IPS-20b (cell line): ENCODE results near the gene RPAP3.

Source experiments
- H3K27ac ChIP-seq: one replicate; pipeline ENCODE4 v1.5.1; 2013; ENCODE audit warnings: low read length
- H3K27me3 ChIP-seq: 2 replicates; pipeline ENCODE4 v1.6.1; 2013; ENCODE audit warnings: mild to moderate bottlenecking, low read length, inconsistent platforms; ENCODE audit not compliant: insufficient read depth
- H3K36me3 ChIP-seq: 2 replicates; pipeline ENCODE4 v1.6.1; 2013; ENCODE audit warnings: low read depth, mild to moderate bottlenecking, inconsistent platforms, low read length, moderate library complexity; ENCODE audit not compliant: insufficient read depth
- H3K4me1 ChIP-seq: 2 replicates; pipeline ENCODE4 v1.6.1; 2013; ENCODE audit warnings: mild to moderate bottlenecking, control low read depth, inconsistent platforms, low read length, moderate library complexity; ENCODE audit not compliant: insufficient read depth
- H3K4me3 ChIP-seq: 2 replicates; pipeline ENCODE4 v1.5.1; 2013; ENCODE audit warnings: mild to moderate bottlenecking, low read length, inconsistent platforms
- H3K9ac ChIP-seq: 2 replicates; pipeline ENCODE4 v1.6.1; 2013; ENCODE audit warnings: low read depth, mild to moderate bottlenecking, inconsistent platforms, low read length, moderate library complexity
- H3K9me3 ChIP-seq: 2 replicates; pipeline ENCODE4 v1.6.1; 2013; ENCODE audit warnings: mild to moderate bottlenecking, low read depth, low read length, inconsistent platforms; ENCODE audit not compliant: insufficient read depth

Gene RPAP3

DNA sequence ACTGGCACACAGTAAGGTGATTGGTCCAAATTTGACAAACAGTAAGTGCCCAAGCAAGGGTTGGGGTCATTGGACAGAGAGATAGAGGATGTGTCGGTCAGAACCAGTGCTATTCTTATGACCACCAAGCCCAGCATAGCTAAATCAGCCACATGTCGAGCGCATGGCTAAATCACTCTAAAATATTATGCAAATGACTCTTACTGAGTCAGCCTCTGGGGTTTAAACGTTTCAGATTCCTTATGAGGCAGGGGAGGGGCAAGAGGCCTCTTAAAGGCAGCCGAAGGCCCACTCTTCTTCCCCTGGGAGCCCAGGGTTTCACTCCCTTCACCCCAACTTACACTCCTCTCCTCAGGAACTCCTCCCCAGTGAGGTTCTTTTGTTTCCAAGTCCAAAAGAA is 20.1 kb upstream of the RPAP3 start:
- no peak overlapping the region for H3K9ac ChIP-seq
- H3K4me1 ChIP-seq, result no peaks in the 10 kb centered on the region; the same call in 1 of the 2 replicates
- H3K9me3 ChIP-seq, result no peaks in the 10 kb centered on the region
- H3K27me3 ChIP-seq, result no peaks in the 10 kb centered on the region
- no peaks in the 10 kb centered on the region for H3K36me3 ChIP-seq
- H3K27ac ChIP-seq, result no peak overlapping the region
- H3K4me3 ChIP-seq, result no peak overlapping the region

DNA sequence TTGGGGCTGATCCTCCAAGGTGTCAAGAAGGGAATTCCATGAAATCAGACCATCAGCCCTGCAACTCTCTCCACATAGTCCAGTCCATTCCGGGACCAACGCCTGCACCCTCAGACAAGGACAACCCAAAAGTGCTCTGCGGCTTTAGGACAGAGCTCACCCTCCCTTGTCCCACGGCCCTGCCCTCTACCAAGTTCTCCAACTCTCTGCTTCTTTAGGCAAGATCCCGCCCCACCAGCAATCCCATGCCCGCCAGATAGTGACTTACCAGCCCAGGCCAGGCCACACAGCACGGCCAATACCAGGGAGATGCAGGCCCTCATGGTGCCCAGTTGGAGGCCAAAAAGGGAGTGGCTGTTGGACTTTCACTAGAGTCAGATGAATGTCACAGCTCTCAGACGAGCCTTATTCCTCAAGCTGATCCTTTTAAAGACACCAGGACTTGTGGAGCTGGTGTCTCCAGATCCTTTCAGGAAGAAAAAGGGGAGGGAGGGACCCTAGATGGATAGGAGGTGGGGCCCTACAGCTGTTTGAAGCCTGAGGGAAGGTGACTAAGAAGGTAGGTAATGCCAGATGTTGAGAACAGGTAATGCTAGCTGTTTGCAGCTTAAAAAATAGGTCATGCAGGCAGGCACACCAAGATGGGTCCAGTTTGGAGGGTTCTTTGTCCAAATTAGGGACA is 19.4 kb upstream of the RPAP3 start, which contains the start of gene ENDOU:
Gene ENDOU (minus strand): TSS at position 400 of the 682 bp plus-strand sequence. CDS start 77 bp downstream, at position 323.
- Histone ChIP-seq H3K36me3 (no peaks in the 10 kb centered on the region), H3K27me3 (no peaks in the 10 kb centered on the region), H3K9me3 (no peaks in the 10 kb centered on the region), H3K4me3 (no peak within 1 kb of the TSS), H3K27ac (no peak within 1 kb of the TSS), H3K9ac (no peak within 1 kb of the TSS), H3K4me1 (no peaks in the 10 kb centered on the region; the same call in 1 of the 2 replicates)

DNA sequence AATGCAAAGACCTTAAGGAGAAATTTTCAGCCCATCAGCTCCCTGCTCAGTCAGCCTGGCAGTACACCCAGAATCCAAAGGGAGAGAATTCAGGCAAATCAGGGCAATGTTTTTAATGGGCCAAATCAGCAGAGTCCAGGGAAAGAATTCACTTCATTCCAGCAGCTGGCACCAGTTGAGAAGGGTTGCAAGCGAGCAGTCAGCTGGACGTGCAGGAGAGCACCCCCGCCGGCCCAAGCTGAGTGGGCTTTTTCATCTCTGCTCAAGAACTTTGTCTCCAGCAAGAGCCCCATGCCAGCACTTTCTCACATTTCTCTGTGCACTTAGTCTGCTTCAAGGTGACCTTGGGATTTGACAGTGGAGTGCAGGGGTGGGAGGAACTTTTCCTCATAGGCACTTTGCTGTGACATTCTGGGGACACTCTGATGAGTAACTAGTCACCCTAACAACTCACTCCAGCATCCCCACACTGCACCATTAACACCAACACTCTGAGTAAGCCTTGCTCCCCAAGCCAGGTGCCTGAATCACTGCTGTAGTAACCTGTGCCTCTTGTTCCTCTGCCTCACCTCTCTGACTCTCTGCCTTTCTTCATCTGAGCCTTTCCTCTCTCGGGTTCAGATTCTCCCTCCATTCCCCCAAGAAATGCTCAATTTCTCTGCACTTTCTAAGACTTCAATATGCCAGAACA is 17.3 kb upstream of the RPAP3 start:
- H3K4me3 ChIP-seq, result no peak overlapping the region
- no peaks in the 10 kb centered on the region for H3K27me3 ChIP-seq
- H3K36me3 ChIP-seq, result no peaks in the 10 kb centered on the region
- H3K27ac ChIP-seq, result no peak overlapping the region
- no peak overlapping the region for H3K9ac ChIP-seq
- peaks cover 2% of the 10 kb centered on the region for H3K4me1 ChIP-seq
- no peaks in the 10 kb centered on the region for H3K9me3 ChIP-seq

DNA sequence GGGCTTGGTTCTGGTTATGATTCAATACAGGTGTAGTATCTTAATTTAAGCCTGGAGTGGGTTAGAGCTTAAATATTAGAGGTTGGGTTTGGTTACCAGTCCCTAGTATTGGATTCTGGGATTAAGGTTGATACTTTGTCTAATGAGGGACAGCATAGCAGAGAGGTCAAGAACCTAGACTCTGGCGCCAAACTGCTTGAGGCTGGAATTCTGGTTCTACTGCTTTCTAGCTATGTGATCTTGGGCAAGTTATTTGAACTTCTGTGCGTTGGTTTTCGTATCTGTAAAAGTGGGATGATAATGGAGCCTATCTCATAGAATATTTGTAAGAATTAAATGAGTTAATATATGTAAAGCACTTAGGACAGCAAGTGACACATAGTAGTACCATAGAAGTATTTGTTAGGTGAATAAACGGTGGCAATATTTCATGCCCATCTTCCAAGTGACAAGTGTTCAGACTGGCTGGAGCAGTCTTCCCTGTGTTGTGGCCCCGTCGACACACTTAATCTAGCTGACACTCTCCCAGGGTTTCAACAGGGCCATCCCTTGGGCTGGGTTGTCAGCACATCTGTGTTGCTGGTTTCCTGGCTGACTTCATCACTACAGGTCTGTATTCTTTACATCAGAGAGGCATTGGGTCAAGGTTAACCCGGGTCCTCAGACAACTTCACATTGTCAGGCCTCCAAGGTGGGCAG is 16.5 kb upstream of the RPAP3 start:
- Histone ChIP-seq H3K9me3 (no peaks in the 10 kb centered on the region), H3K4me3 (no peak overlapping the region), H3K27ac (no peak overlapping the region), H3K27me3 (peaks cover 1% of the 10 kb centered on the region), H3K4me1 (peaks cover 6% of the 10 kb centered on the region), H3K36me3 (no peaks in the 10 kb centered on the region), H3K9ac (no peak overlapping the region)

DNA sequence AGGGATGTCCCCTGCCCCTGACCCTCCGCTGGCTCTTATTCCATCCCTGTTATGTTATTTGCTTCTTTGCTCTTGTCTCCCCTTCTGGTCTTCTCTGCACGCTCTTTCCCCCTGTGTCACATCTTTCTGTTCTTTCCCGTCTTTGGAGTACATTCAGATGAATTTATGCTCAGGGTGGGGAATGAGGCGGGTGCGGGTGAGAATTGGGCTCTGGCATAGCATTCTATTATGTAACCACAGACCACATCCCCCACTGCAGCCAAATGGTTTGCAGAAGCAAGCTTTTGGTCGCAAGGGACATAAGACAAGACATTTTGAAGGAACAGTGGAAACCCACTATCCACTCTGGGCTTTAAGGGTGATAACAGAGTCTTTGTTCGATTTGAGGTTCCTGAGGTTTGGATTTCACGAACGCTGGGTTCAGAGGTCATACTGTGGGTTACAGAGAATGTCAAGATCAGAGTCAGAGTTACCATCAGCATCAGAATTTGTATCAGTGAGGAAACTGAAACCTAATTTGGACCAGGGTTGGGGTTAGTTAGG is 15.7 kb upstream of the RPAP3 start:
- Histone ChIP-seq H3K4me3 (no peak overlapping the region), H3K36me3 (no peaks in the 10 kb centered on the region), H3K9me3 (no peaks in the 10 kb centered on the region), H3K4me1 (peaks cover 6% of the 10 kb centered on the region), H3K9ac (no peak overlapping the region), H3K27ac (no peak overlapping the region), H3K27me3 (peaks cover 9% of the 10 kb centered on the region)

DNA sequence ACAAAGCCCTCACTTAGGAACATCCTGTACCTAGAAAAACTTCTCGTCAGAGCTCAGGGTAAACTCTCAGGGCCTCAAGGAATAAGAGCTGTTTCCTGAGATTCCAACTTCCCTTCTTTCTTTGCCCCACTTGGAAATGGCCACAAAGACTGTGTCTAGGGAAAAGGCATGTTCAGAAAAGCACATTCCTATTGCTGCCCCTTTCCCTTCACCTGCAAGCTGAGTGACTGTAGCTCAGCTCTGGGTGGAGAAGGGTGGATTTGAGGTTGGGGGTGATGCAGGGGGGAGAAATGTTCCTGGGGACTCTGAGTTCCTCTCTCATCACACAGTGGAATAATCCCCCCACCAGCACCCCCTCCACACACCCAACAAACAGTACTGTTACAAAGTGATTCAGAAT is 12.7 kb upstream of the RPAP3 start:
- Histone ChIP-seq H3K36me3 (no peaks in the 10 kb centered on the region), H3K9ac (no peak overlapping the region), H3K4me3 (no peak overlapping the region), H3K27me3 (peaks cover 21% of the 10 kb centered on the region), H3K4me1 (peaks cover 6% of the 10 kb centered on the region; the same call in 1 of the 2 replicates), H3K27ac (no peak overlapping the region), H3K9me3 (no peaks in the 10 kb centered on the region)

DNA sequence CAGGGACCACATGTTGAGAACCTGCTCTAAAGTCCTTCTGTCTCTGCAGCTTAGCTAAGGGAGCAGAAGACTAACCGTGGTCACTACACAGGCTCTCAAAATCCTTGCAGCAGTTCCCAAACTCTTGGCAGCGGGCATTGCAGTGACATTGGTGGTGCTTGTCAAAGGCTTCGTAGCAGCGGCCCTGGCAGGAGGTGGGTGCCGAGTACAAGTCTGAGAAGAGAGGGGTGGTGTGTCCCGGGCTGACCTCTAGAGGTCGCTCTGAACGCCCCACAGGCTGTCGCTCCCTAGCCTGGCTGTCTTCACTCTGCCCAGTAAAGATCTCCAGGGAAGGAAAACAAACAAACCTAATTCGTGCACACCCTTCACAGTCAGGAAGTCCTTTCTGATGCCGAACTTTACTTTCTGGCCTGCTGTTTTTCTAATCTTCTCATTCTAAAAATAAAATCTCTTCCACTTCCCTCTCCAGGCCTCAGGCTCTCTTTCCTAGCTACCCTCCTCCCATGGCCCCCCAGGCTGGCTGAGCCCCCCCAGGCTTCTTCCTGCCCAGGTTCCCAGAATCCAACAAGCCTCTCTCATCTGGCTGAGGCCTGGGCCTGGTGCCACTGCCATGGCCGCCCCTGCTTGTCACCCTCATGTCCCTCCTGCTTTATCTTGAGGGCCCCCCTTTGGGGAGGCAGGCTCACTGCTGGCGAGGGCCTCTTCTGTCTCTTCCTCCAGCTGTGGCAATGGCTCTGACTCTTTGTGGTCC is 11.8 kb upstream of the RPAP3 start:
- H3K9ac ChIP-seq, result no peak overlapping the region
- H3K36me3 ChIP-seq, result no peaks in the 10 kb centered on the region
- no peaks in the 10 kb centered on the region for H3K9me3 ChIP-seq
- peaks cover 21% of the 10 kb centered on the region for H3K27me3 ChIP-seq
- H3K4me3 ChIP-seq, result no peak overlapping the region
- H3K4me1 ChIP-seq, result peaks cover 6% of the 10 kb centered on the region; the same call in 1 of the 2 replicates
- no peak overlapping the region for H3K27ac ChIP-seq

DNA sequence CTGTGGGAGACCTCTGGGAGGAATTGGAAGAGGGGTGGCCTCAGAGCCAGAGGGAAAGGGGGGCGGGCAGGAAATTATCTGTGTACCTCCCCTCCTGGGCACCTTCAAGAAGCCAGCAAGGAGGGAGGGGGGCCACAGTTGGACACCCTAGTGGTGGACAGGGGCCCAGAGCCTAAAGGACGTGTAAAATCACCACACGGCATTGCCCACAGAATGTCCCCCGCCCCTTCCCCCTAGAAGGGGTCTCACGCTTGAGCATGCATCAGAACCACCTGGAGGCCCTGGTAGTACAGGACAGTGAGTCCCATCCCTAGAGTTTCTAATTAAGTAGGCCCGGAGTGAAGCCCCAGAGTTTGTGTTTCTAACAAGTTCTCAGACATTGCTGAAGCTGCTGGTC is 11.2 kb upstream of the RPAP3 start:
- Histone ChIP-seq H3K27me3 (peaks cover 21% of the 10 kb centered on the region), H3K27ac (no peak overlapping the region), H3K4me3 (no peak overlapping the region), H3K36me3 (no peaks in the 10 kb centered on the region), H3K9me3 (no peaks in the 10 kb centered on the region), H3K4me1 (peaks cover 6% of the 10 kb centered on the region; the same call in 1 of the 2 replicates), H3K9ac (no peak overlapping the region)

DNA sequence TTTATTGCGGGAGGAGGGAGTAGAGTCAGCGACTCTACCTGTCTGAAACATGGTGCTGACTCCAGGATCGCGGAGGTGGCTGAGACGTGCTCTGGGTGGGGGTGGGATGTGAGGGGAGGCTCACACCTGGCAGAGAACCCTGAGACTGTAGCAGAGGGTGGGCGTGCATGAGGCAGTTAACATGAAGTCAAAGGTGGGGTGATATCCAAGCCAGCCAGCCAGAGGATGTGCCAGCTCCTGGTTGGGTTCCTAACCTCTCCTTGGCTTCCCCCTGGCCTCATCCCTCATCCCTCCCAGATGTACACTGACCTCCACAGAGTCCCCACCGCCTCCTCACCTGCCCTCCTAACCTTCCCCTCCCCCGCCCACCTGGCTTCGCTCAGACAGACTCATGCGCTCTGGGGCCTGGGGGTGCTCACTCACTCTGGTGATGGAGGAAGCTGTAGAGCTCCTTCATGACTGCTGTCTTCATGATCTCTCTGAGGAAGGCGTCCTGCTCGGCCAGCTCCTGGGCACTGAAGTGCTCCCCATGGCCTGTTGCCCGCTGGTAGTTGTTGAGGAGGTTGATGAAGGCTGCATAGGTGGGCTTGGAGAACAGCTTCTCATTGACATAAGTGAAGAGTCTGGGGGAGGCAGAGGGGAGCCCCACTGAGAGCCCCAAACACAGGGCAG is 10.2 kb upstream of the RPAP3 start:
- Histone ChIP-seq H3K9ac (no peak overlapping the region), H3K4me1 (peaks cover 6% of the 10 kb centered on the region; the same call in 1 of the 2 replicates), H3K27me3 (peaks cover 21% of the 10 kb centered on the region), H3K27ac (no peak overlapping the region), H3K9me3 (no peaks in the 10 kb centered on the region), H3K36me3 (no peaks in the 10 kb centered on the region), H3K4me3 (no peak overlapping the region)

DNA sequence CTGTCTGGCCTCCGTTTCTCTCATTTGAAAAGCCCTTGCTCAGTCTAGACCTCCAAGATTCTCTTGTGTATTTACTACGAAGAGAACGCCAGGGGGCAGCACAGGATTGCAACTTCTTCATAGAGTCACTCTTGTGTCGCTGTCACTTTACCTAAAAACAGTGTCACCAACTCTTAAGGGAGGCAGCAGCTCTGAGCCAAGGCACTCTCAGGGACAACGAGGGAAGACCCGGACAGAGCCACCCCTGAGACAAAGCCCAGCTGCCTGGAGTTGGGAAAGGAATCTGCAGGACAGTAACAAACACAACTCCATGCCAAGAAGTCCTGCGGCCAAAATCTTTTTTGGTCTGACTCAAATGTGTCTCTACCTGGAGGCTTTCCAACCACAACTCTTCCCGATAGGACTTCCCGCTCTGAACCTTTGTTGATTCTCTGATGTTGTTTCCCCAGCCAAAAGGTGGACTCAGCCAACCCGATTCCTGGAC is 9.6 kb upstream of the RPAP3 start:
- Histone ChIP-seq H3K27ac (no peak overlapping the region), H3K9me3 (no peaks in the 10 kb centered on the region), H3K36me3 (no peaks in the 10 kb centered on the region), H3K9ac (no peak overlapping the region), H3K4me3 (no peak overlapping the region), H3K4me1 (peaks cover 6% of the 10 kb centered on the region; the same call in 1 of the 2 replicates), H3K27me3 (peaks cover 21% of the 10 kb centered on the region)
